SK-MEL-5 (cell line): ENCODE results near the gene RFX6. TPM values are rescaled to one million over a fixed set of nuclear protein-coding genes. Genes with fewer than 3 reads are reported as not detected.
"Not testable (repeated sequence)": the region's sequence is repeated elsewhere in the genome, so short reads cannot be mapped to it uniquely, and the experiment has no call there.

Experiments
- DNase-seq: peaks from one replicate; pipeline ENCODE4 v3.0.0-alpha.2; 2016; ENCODE audit warnings: low read depth, low spot score
- in situ Hi-C: cut with HindIII; loops from 2 replicates; pipeline ENCODE4 v1.10.0; 2016; ENCODE audit warnings: low sequenced_read_pairs, high pct_unique_total_duplicates, low pct_unique_long_range_greater_than_20kb
- polyA plus RNA-seq, 2 experiments: library from polyadenylated mRNA; depleted of rRNA; stranded (reverse); fragments of >200 nt; gene quantifications; 2 replicates each; pipeline ENCODE4 v1.2.3, GENCODE V29; 2015
- total RNA-seq: library from RNA; depleted of rRNA; stranded (reverse); fragments of >200 nt; shearing (Covaris generic); gene quantifications from 2 replicates; pipeline ENCODE4 v1.2.3, GENCODE V29; 2014; rRNA removed

Gene RFX6
- total RNA-seq, result 0.08 TPM in 1 of 2 replicates, not detected in the other
- polyA plus RNA-seq (2015; cell fraction: cytosol; rRNA removed), result not detected in 2 replicates
- not detected in 2 replicates for polyA plus RNA-seq (2015; cell fraction: nucleus; rRNA removed)

DNA sequence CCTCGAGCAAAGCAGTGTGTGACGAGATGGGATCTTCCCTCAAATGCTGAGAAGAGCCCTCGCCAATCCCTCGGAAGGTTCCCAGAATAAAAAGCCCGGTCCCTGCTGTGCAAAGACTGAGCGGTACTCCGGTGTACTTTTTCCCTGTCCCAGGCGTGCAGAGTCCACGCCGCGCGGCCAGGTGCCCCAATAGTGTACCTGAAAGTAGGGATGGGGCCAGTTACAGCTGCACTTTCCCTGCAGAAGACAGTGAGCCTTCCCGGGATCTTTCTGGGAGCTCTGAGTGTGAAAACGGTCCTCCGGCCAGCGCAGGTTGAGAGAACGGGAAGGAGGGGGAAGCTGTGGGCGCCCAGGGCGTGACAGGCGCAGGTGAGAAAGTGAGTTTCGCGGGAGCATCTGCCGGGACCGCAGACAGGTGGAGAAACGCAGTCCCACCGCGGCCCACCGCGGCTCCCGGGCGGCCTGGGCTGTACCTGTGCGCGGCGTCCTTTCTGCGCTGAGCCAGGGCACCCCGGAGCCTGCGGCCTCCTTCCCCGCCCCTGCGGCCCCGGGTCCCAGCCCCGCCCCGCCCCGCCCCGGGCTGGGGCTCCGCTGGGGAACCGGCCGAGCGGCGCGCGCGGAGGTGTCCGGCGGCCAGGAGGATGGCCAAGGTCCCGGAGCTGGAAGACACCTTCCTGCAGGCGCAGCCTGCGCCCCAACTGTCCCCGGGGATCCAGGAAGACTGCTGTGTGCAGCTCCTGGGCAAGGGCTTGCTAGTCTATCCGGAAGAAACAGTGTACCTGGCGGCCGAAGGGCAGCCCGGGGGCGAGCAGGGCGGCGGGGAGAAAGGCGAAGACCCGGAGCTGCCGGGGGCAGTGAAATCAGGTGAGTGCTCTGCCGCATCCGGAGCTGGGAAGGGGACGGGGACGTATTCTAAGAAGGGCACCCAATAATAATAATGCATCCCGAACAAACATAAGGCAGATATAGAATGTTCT is at the start of gene RFX6:
Gene RFX6, plus strand, starts transcription at position 608 of the 977 bp plus-strand sequence. Its CDS starts 34 bp downstream, at position 642.
- DNase-seq, result no peak
- in situ Hi-C loops, result no loop called here

DNA sequence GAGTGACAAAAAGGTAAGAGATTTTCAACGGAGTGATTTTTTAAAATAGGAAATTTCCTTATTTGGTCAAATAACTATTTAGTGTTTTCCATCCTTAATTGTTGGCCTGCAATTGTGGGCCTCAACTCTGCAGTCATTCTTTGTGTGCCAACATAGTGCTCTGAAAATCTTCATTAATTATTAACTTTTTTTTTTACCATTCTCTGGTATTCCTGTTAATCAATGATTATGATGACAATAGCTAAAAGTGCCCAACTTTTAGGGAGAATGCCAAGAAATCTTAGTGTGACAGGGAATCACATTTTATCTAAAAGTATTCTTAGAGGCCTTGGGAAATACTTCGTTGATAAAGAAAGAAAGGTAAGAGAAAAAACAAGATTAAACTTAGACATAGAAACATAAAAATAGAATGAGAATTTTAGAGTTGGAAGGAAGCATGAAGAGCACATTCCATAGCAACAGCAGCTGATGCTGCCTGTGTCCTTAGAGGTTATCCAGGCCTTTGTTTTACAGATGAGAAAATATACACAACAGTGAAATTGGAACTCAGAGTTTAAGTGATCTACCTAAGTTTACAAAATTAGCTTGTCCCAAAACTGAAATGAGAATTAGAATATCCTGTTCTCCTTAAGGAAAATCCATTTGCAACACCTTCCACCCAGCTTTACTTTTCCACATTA is 49.3 kb upstream of the RFX6 start:
- no peak for DNase-seq
- in situ Hi-C loops, result no loop called here

- in situ Hi-C loops, result no loop called here
- DNase-seq, result no peak
These were observed 48.1 kb upstream of the RFX6 start, which contains the start of gene GPRC6A for GRCh38 chr6:116828983-116829382. Gene GPRC6A, minus strand, starts transcription at chr6:116829083. Its CDS starts 70 bp downstream, at chr6:116829013.

- in situ Hi-C loops, DNase-seq: not testable (repeated sequence)
These were observed 42.5 kb upstream of the RFX6 start for GRCh38 chr6:116834526-116834925.

DNA sequence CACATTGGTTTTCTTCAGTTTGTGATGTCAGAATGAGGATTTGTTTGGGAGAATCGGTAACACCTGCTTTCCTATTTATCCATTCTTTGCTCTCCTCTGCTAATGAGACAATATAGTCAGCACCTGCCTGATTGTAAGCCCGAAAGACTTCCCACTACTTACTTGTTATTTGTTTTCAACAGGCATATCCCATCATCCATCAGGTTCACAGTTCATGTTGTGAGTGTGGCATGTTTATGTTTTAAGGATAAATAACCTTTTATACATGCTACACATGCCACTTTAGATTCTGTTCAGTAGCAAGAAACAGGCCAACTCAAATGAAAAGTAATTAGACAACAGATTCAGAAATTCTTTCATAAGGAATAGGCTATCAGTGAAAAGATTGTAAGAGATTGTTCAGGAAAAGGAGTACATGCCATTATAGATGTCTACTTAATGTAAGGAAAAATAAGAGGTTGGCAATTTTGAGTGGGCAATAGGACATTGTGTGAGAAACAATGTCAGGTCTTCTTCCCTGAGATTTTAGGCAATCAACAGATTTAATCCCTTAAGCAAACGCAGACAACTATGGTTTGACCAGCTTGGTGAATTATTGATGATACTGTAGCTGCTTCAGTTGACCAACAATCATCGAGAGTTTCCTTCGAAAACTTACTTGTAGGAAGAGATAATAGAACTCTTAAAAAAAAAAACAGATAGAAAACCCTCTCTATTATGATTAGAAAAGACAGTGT is 40.3 kb upstream of the RFX6 start:
- in situ Hi-C loops, result no loop called here
- DNase-seq, result no peak

DNA sequence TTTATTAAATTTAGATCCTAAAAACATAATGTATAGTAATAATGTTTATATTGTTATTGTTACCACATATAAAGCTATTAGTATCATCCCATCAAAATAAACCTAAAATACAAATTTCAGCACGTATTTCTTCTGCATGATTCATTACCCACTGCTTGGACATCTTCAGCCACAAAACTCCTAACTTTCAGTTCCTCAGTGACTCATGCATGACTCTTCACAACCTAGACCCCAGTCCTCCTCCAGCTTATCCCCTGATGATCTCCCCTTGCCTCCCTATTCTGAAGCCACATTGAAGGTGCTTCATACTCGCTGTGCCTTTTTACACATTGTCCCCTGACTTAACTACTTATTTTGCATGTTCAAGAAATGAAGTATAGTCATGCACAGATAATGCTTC is 37.0 kb upstream of the RFX6 start:
- in situ Hi-C loops, result no loop called here
- DNase-seq, result no peak

- in situ Hi-C loops, result no loop called here
- DNase-seq, result no peak
These were observed 34.6 kb upstream of the RFX6 start for GRCh38 chr6:116842459-116842858.

- in situ Hi-C loops, result no loop called here
- DNase-seq, result peak; percentile 59
These were observed 29.8 kb upstream of the RFX6 start for GRCh38 chr6:116847227-116847626.

DNA sequence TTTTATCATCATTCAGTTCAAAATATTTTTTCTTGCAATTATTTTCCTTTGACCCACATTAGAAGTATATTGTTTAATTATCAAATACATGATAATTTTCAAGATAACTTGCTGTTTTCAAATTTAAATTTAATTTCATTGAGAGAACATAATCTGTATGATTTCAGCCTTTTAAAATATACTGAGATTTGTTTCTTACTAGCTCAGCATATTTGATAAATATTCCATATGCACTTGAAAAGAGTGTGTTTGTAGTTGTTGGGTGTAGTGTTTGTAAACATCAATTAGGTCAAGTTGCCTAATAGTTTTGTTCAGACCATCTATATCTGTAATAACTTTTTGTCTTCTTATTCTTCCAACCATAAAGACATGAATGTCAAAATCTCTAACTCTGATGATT is 19.0 kb upstream of the RFX6 start:
- in situ Hi-C loops, result no loop called here
- DNase-seq, result no peak

DNA sequence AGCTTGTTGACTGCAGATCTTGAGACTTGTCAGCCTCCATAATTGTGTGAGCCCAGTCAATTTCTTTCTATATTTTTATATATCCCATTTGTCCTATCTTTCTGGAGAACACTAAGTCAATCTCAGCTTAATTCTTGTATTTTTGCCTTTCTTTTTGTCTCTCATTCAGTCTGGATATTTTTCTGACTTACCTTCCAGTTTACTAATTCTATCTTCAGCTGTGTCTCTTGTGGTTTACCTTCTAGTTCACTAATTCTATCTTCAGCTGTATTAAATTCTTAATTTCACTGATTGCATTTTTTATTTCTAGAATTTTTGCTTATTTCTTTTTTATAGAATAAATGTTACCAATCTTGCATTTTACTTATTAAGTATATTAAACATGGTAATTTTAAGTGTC is 17.8 kb upstream of the RFX6 start:
- in situ Hi-C loops, result no loop called here
- DNase-seq, result no peak

- in situ Hi-C loops, result no loop called here
- DNase-seq, result no peak
These were observed 10.7 kb upstream of the RFX6 start for GRCh38 chr6:116866281-116866871.

DNA sequence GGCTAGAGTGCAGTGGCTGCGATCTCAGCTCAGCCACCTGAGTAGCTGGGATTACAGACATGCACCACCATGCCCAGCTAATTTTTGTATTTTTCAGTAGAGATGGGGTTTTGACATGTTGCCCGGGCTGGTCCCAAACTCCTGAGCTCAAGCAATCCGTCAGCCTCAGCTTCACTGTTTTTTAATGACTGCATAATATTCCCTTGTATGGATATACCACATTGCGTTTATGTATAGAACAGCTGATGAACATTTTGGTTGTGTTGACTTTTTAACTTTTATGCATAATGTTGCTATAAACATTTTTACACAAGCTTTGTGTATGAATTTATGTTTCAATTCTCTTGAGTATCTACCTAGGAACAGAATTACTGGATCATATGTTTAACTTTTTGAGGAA is 4.3 kb upstream of the RFX6 start:
- no peak for DNase-seq
- in situ Hi-C loops, result no loop called here

DNA sequence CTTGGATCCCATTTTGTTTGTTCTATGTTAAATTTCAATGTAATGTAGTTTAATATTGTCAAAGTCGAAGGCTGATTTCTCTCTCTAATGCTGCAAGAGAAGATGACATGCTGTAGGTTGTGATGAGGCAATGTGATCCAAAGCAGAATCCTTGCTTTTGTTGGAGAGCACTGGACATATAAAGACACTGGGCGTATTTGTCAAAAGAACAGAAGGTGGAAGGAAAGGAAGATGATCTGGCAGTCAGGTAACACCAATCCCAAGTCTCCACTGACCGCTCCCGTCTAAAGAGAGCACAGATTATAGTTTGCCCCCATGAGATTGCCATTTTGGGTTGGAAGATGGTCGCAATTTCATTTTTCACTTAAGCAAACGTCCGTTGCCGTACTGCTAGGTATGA is 935 bp upstream of the RFX6 start:
- in situ Hi-C loops, result no loop called here
- DNase-seq, result no peak

- DNase-seq, result no peak
These were observed 701 bp downstream of the RFX6 start for GRCh38 chr6:116877743-116878142.

DNA sequence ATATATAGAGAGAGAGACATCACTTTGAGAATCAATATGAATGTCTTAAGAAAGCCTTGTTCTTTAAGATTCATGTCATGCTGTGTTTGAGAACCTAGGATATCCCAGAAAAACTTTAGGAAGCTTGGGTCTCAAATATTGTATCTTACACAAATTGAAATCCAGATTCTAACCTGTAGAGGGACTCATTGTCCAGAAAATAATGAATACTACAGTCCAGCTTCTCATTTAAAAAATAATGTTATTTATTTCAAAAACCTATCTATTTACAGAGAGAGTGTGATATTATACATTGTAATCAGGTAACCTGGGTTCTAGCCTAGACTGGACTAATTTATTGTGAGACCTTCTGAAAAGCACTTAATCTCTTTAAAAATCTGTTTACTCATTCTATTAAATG is 4.2 kb downstream of the RFX6 start:
- peak; percentile 8 for DNase-seq
- in situ Hi-C loops, result no loop called here

More at GRCh38 chr6:116877743-116878142, 701 bp downstream of the RFX6 start:
- in situ Hi-C loops, result no loop called here

GRCh38 chr6:116883005-116883404 is 6.0 kb downstream of the RFX6 start:
- no peak for DNase-seq
- in situ Hi-C loops, result no loop called here

DNA sequence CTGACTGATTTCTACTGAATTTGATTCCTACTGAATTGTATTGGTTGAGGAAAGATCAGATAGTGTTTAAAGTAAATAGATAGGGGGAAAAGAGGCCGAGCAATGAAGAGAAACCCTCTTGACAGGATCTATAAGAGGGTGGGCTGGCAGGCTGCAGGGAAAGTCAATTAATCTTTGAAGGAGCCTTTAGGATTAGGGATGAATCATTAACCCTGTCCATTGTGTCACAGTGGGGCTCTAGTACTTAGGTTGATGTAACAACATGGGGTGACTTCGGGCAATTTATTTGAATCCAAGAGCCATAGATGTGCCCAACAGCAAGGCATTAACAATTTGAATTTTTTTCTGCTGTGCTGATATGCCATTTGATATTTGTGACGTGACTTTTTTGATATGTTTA is 7.5 kb downstream of the RFX6 start:
- in situ Hi-C loops, result no loop called here
- DNase-seq, result no peak
